Retina (tissue), 1 donor: ENCODE results near the gene CRMP1.

Source experiments
- DNase-seq: peaks from one replicate; pipeline ENCODE4 v3.0.0-alpha.2; 2016

Gene CRMP1

DNA sequence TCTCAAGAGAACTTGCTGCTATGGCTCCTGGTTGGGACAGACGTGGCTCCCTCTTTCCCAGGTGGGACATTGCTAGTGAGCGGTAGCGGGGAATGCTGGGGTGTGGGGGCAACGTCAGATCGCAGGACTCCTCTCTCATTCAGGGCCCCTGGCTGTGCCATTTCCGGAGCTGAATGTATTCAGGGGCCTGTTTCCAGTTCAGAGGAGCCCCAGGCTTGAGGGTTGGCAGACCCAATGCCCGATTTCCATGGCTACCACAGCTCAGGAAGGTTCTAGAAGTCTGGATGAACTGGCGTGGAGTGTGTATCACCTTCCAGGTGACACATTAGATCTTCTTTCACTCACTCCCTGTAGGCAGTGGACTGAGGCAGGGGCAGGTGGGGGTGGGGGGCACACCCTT lies 26.2 kb upstream of the CRMP1 start:
- DNase-seq: no peak

- DNase-seq: no peak
These were observed 25.6 kb upstream of the CRMP1 start for GRCh38 chr4:5918331-5918985.

DNA sequence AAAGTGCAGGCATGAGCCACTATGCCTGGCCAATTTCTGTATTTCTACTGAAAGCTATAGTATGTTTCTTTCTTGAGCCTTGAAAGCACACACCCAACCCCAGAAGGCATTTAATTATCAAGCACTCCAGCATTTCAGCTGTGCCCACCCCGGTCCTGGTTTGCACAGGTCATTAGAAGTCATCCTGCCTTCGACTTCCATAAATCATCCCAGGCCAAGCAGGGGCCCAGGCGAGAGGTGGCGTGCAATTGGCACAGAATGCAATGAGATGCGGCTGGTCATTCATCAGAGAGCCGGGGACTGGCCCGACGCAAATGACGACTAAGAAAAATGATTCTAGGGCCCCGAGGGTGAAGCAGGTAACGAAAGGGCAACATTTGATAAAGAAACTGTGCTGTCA lies 24.8 kb upstream of the CRMP1 start:
- no peak for DNase-seq

DNA sequence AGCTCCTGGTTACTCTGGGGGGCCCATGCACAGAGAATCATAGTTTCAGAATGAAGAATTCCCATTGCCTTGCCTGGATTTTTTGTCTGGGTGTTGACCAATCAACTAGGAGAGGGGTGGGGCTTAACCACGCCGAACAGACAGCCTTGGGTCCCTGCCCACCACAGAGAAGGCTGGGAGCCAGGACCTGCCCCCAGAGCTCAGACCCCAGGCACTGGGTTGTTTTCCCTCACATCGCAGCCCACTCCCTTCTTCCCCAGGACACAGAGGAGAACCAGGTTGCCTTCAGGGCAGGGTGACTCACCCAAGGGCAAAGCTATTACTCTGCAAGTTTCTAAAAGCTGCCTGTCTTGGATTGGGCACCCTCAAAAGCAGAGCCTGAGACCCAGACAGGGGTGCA lies 23.3 kb upstream of the CRMP1 start:
- DNase-seq: no peak

GRCh38 chr4:5913454-5913853 lies 20.6 kb upstream of the CRMP1 start:
- no peak for DNase-seq

- DNase-seq: no peak
These were observed 19.7 kb upstream of the CRMP1 start for GRCh38 chr4:5912614-5913019.

- DNase-seq: no peak
These were observed 16.1 kb upstream of the CRMP1 start for GRCh38 chr4:5908876-5909427.

DNA sequence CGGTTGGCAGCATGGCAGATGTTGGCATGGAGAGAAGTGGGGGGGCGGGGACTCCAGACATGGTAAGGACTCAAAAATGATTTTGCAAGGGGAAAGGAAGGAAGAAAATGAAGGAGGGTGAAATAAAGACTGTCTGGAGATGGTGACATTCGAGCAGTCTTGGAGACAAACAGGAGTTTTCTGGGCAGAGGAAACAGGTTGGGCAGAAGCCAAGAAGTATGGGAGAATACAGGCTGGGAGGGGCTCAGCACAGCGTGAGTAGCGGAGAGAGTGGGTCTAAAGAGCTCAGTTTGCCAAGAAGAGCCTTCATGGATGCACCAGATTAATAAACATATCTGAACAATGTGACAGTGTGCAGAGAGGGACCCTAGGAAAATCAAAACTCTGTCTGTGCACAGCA lies 13.3 kb upstream of the CRMP1 start:
- no peak for DNase-seq

DNA sequence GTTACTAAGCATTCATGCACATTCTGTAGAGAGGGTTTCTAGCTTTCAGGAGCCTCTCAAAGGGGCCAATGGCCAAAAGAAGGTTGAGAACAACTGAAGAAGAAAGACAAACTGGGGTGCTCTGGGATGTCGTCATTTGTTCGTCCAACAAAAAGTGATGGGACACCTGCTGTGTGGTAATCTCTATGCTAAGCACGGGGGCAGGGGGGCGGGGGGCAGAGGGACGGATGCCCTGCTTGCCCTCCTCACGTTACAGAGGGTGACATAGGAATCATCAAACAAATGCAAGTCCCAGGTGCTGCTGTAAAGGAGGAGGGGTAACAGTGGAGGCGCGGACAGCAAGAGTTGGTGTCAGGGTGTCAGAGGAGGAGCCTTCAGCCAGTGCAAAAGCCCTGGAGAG lies 12.8 kb upstream of the CRMP1 start:
- no peak for DNase-seq

DNA sequence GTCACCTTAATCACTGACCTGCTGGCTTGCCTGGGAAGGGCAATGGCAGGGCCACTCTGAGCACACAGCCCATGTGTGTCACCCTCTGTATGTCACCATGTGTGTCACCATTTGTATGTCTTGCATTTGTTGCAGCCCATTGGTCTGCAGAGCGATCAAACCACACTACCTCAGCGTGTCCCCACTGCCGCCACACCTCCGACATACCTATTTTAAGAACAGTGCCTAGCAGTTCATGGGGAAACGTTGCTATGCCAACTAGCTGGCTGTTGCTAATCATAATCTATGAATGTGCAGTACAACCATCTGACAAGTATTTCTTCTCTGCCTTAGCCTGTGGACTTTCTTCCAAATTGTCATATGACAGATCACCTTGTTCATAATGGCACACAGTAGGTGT lies 8.0 kb upstream of the CRMP1 start:
- DNase-seq: no peak

GRCh38 chr4:5899881-5900280 lies 7.0 kb upstream of the CRMP1 start:
- DNase-seq: no peak

- no peak for DNase-seq
These were observed 6.5 kb upstream of the CRMP1 start for GRCh38 chr4:5899396-5899795.

- no peak for DNase-seq
These were observed 4.8 kb upstream of the CRMP1 start for GRCh38 chr4:5897674-5898073.

DNA sequence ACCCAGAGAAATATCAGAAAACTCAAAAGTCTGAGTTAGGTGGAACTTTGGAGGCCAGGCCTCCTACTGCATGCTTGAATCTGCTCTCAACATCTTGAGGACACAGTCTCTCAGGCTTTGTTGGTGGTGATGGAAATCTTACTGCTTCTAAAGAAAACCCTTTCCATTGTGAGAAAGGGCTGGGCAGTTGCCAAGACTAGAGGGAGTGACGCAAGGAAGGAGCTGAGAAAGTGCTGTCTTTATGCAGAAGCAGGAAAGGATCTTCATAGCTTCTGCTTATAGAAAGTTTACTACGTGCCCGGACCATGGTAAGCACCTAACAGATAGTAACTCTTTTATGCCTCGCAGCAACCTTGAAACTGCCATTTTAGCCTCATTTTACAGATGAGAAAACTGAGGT lies 2.4 kb upstream of the CRMP1 start:
- DNase-seq: no peak

DNA sequence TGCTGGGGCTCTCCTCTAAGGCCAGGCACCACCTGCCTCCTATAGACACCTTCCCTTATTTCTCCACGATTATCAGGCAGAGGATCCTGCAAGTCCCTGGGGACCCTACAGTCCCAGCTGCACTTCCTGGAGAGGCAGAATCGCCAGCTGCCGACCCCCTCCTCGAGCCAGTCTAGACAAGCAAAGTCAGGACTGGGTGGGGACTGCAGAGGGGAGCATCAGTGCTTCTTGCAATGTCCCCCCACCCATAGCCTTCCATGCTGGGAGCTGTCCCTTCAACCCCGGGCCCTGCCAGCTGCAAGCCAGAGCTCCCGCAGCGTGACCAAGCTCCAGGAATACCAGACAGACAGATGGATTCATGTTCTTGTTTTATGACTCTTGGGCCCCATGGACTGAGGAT lies 1.4 kb upstream of the CRMP1 start:
- no peak for DNase-seq

DNA sequence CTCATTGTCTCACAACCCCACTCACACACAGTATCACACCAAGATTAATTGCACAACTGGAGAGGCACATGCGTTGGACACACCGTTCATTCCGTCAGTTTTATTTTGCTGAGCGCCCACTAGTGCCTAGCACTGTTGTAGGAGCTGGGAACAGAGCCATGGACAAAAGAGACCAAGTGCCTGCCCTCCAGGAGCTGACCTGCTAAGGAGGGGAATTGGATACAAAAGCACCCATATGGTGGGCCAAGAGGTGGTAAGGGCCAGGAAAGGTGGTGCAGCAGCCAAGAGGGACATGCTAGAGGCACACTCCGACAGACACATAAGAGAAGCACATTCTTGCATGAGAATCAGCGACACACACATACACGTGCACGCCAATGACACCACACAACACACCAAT lies 705 bp upstream of the CRMP1 start:
- no peak for DNase-seq

- peak; percentile 32 for DNase-seq
These were observed 423 bp downstream of the CRMP1 start for GRCh38 chr4:5892323-5893003.

DNA sequence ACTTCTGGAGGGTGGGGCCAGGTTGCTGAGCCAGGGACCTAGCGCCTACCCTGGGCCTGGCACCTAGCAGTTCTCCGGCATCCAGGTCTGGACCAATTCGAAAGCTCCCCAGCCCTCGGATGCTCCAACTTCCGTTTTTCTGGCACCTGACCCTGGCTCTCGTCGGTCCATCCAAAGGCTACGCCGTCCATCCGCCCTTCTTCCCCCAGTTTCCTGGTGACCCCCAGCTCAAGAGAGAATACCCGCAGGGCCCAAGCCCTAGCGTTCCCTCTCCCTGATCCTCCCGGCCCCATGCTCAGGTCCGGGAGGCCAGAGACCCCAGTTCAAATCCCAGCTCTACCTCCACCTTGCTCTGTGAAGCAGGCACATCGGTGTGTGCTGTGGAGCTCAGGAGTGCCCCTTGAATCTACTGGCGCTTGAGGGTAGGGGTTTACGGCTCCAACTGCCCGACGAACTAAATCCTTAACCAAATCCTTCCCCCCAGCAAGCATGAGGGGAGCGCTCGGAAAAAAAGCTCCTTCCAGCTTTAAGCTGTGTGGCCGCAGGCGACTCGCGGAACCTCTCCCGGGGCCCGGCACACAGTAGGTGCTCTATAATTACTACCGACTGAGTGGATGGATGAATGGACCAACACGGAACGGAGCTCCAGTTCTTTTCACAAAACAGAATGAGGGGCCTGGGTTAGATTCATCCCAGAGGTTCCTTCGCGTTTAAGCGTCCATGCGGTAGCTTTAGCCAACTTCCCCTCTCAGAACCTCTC lies 1.1 kb downstream of the CRMP1 start:
- peak; percentile 69 for DNase-seq

- peak; percentile 90 for DNase-seq
These were observed 2.7 kb downstream of the CRMP1 start for GRCh38 chr4:5890063-5890727.

- no peak for DNase-seq
These were observed 3.7 kb downstream of the CRMP1 start for GRCh38 chr4:5889002-5889696.

GRCh38 chr4:5888222-5889001 lies 4.5 kb downstream of the CRMP1 start:
- peak; percentile 78 for DNase-seq
